ENCODE results near the gene RGS16. TPM values are rescaled to one million over a fixed set of nuclear protein-coding genes. Genes with fewer than 3 reads are reported as not detected.
A peak's percentile ranks its signal among the peaks of the same experiment; 100 is the strongest.

Gene RGS16
- total and polyA plus RNA-seq, 8 donors = 3.5 to 11.0 (median 6.3) TPM

- DNase-seq = peak in 2 of 4 donors; percentile 53 to 62
- ATAC-seq = peak; percentile 89
Measured at GRCh38 chr1:182595641-182596240, 8.4 kb downstream of the RGS16 start.

DNA sequence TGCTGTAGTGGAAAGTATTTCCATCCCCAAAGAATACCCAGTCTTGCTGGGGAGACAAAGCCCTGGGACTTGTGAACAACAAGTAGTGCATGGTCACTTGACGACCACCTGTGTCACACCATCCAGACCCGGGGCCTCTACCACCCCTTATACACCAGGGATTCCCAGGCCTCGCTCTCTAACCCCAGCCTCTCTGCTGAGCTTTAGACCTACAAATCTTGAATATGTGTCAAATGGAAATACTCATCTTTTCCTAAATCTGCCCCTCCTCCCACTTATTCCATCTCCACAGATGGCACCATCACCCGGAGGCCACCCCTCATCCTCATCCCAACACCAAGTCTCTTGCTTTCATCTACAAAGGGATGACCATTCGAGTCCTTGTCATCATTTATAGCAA, 14.3 kb downstream of the RGS16 start:
- H3K4me1 ChIP-seq = peaks cover 0 to 43% of the 10 kb centered on the region in 2 donors
- TF ChIP-seq CTCF (IDR thresholded peaks at IDR 0.05) = no peak
- peak overlapping the region in 1 of 2 donors; percentile 99 for H3K27ac ChIP-seq
- intact Hi-C loops (cut with DNase I) = no loop called here
- no peak overlapping the region for H3K4me3 ChIP-seq
- DNase-seq = no peak
- no peak for ATAC-seq
- no peaks in the 10 kb centered on the region for H3K27me3 ChIP-seq
- H3K9me3 ChIP-seq = no peaks in the 10 kb centered on the region
- H3K36me3 ChIP-seq = no peaks in the 10 kb centered on the region

More at GRCh38 chr1:182595641-182596240, 8.4 kb downstream of the RGS16 start:
- H3K9me3 ChIP-seq = no peaks in the 10 kb centered on the region
- H3K27me3 ChIP-seq = no peaks in the 10 kb centered on the region
- intact Hi-C loops (cut with DNase I) = no loop called here
- peak; percentile 85 to 93 for TF ChIP-seq CTCF (IDR thresholded peaks at IDR 0.05)
- H3K4me3 ChIP-seq = no peak overlapping the region
- peaks cover 0 to 12% of the 10 kb centered on the region in 2 donors for H3K36me3 ChIP-seq
- H3K27ac ChIP-seq = no peak overlapping the region
- peaks cover 0 to 40% of the 10 kb centered on the region in 2 donors for H3K4me1 ChIP-seq

DNA sequence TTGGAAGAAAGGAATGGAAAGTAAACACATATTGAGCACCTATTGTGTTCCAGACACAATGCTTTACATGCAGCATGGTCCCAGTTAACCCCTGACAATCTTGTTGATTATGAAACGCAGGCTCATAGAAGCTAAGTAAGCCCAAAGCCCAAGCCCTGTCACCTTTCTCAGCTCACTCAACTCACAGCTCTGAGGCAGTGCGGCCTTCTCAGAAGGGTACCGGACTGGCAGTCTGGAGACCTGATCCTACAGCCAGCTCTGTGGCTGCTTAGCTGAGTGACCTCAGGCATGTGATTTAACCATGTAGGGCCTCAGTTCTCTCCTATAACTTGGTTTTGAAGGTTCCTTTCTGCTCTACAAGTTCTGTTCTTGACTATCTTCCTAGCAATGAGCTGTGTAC, 14.7 kb downstream of the RGS16 start:
- Histone ChIP-seq H3K27me3 (no peaks in the 10 kb centered on the region), H3K36me3 (no peaks in the 10 kb centered on the region), H3K27ac (peak overlapping the region; percentile 96 to 99), H3K4me3 (peak overlapping the region in 1 of 2 donors; percentile 67), H3K4me1 (peaks cover 0 to 43% of the 10 kb centered on the region in 2 donors), H3K9me3 (no peaks in the 10 kb centered on the region)
- ATAC-seq = no peak
- TF ChIP-seq CTCF (IDR thresholded peaks at IDR 0.05) = no peak
- intact Hi-C loops (cut with DNase I) = no loop called here
- DNase-seq = no peak

DNA sequence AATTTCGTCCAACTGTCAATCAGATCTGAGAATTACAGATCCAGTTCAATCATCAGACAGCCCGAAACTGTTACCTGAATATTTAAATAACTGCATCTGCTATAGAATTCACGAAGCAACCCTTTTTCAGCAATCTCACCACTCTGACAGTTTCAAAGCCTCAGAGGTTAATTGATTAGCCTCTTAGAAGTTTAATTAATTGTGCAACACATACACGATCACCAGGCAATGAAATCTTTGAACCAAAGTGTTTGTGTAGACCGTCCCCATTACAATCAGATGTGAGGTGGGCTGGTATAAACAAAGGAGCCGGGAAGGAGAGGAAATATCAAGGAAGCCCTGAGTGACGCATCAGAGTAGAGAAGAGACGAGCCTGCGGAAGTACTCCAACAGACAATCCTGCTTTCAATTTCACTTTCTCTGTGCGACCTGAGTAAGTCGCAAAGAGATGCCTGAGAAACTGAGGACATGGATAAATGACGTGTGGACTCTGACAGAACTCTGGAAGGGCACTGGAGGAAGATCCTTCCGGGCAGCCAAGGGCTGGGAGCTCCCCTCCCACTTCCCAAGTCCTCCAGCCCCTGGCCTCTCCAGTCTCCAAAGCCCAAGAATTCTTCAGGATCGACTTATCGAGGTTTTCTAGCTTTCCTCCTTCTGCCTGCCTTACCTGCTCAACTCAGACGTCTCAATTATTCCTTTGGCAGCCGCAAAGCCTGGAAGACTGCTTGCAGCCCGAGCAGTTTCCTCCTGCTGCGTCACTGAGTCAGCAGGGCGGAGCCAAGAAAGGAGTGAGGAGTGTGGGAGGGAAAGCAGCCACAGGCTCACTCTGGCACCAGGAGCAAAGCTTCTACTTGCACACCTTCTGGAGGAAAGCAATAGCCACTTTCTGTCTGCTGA, 15.4 kb downstream of the RGS16 start, which contains the start of gene RNASEL:
Gene RNASEL (minus strand): TSS at position 757 of the 897 bp plus-strand sequence. CDS start 2,450 bp downstream, outside the sequence.
- ATAC-seq (peak; percentile 98), DNase-seq (peak; percentile 62 to 94 (median 84))
- H3K36me3 ChIP-seq = no peaks in the 10 kb centered on the region
- H3K4me3 ChIP-seq = peak within 1 kb of the TSS; percentile 65 to 67
- peaks cover 0 to 47% of the 10 kb centered on the region in 2 donors for H3K4me1 ChIP-seq
- TF ChIP-seq CTCF (IDR thresholded peaks at IDR 0.05) = no peak
- H3K27ac ChIP-seq = peak within 1 kb of the TSS; percentile 96 to 99
- intact Hi-C loops (cut with DNase I) = no loop called here
- no peaks in the 10 kb centered on the region for H3K9me3 ChIP-seq
- H3K27me3 ChIP-seq = no peaks in the 10 kb centered on the region
